ENCODE measurements around the gene TGFB2. TPM values are rescaled to one million over a fixed set of nuclear protein-coding genes. Genes with fewer than 3 reads are reported as not detected.

The TGFB2 gene
- total and polyA plus RNA-seq, 2 experiments from 2014 or later, result 0.31 to 1.4 TPM

GRCh38 chr1:218482683-218483082 lies 137.5 kb downstream of the TGFB2 start:
- no peak for DNase-seq (ENCODE audit: low spot score)
- H3K4me3 ChIP-seq, result no peak overlapping the region
- no peaks in the 10 kb centered on the region for H3K9me2 ChIP-seq (ENCODE audit: insufficient read depth)
- no peaks in the 10 kb centered on the region for H3F3A ChIP-seq (replicated peaks; ENCODE audit: low read depth)
- no peaks in the 10 kb centered on the region for H3K27me3 ChIP-seq (ENCODE audit: insufficient read depth)
- Mint-ChIP-seq H3K36me3 (ENCODE audit: low read depth) (no peaks in the 10 kb centered on the region), H3K9me3 (no peaks in the 10 kb centered on the region), H3K27ac (no peak overlapping the region), H3K27me3 (ENCODE audit: insufficient read depth, low read depth, poor library complexity) (no peaks in the 10 kb centered on the region), H3K4me3 (no peak overlapping the region), H3K4me1 (no peaks in the 10 kb centered on the region)
- TF ChIP-seq ETS1 (IDR thresholded peaks at IDR 0.05), result no peak
- TF ChIP-seq STAT1 (IDR thresholded peaks at IDR 0.05; ENCODE audit: unreplicated experiment), result no peak
- TF ChIP-seq JUNB (IDR thresholded peaks at IDR 0.05; ENCODE audit: unreplicated experiment), result no peak
- H2AFZ ChIP-seq, result no peak overlapping the region
- H3K36me3 ChIP-seq (ENCODE audit: insufficient read depth), result no peaks in the 10 kb centered on the region
- no peak overlapping the region for H3K4me2 ChIP-seq
- H3K79me2 ChIP-seq (replicated peaks; ENCODE audit: insufficient read depth), result no peaks in the 10 kb centered on the region
- H3K4me1 ChIP-seq (ENCODE audit: insufficient read depth), result no peaks in the 10 kb centered on the region
- H4K20me1 ChIP-seq (replicated peaks; ENCODE audit: insufficient read depth), result no peaks in the 10 kb centered on the region
- H3K27ac ChIP-seq (ENCODE audit: low read depth), result no peak overlapping the region
- ATAC-seq, result no peak

- Histone ChIP-seq H3K27ac (ENCODE audit: low read depth) (no peak overlapping the region), H3K4me2 (no peak overlapping the region), H3F3A (replicated peaks; ENCODE audit: low read depth) (no peaks in the 10 kb centered on the region), H2AFZ (no peak overlapping the region), H3K4me3 (no peak overlapping the region), H3K36me3 (ENCODE audit: insufficient read depth) (no peaks in the 10 kb centered on the region), H3K4me1 (ENCODE audit: insufficient read depth) (peaks cover 6% of the 10 kb centered on the region; the same call in 1 of the 2 replicates), H3K27me3 (ENCODE audit: insufficient read depth) (no peaks in the 10 kb centered on the region), H3K9me2 (ENCODE audit: insufficient read depth) (no peaks in the 10 kb centered on the region), H3K79me2 (replicated peaks; ENCODE audit: insufficient read depth) (no peaks in the 10 kb centered on the region), H4K20me1 (replicated peaks; ENCODE audit: insufficient read depth) (no peaks in the 10 kb centered on the region)
- no peak overlapping the region for H3K27ac Mint-ChIP-seq
- peaks cover 1% of the 10 kb centered on the region for H3K27me3 Mint-ChIP-seq (ENCODE audit: insufficient read depth, low read depth, poor library complexity)
- H3K9me3 Mint-ChIP-seq, result no peaks in the 10 kb centered on the region
- ATAC-seq (no peak), DNase-seq (ENCODE audit: low spot score) (no peak)
- H3K36me3 Mint-ChIP-seq (ENCODE audit: low read depth), result no peaks in the 10 kb centered on the region
- H3K4me1 Mint-ChIP-seq, result peaks cover 11% of the 10 kb centered on the region; the same call in 2 of the 3 replicates
- H3K4me3 Mint-ChIP-seq, result no peak overlapping the region
- TF ChIP-seq CREB1 (CRISPR knock-in tag; IDR thresholded peaks at IDR 0.05; ENCODE audit: low read depth) (no peak), ZNF331 (CRISPR knock-in tag; IDR thresholded peaks at IDR 0.05; ENCODE audit: low read depth) (no peak), POLR2AphosphoS5 (IDR thresholded peaks at IDR 0.05; ENCODE audit: low read depth) (no peak), EZH2 (IDR thresholded peaks at IDR 0.05; ENCODE audit: low read depth, unreplicated experiment) (no peak), EZH2phosphoT487 (IDR thresholded peaks at IDR 0.05; ENCODE audit: unreplicated experiment) (no peak), REST (IDR thresholded peaks at IDR 0.05; ENCODE audit: unreplicated experiment) (no peak), STAT1 (IDR thresholded peaks at IDR 0.05; ENCODE audit: unreplicated experiment) (no peak), ZNF462 (CRISPR knock-in tag; IDR thresholded peaks at IDR 0.05) (no peak)
These were observed 140.2 kb downstream of the TGFB2 start for GRCh38 chr1:218485241-218485928.

All from GM23338 (cell line).